DOHH2 (cell line): Measurements from ENCODE around the gene VSNL1.

ENCODE experiments used
- H3F3A ChIP-seq: fragments of 200-600 bp; sonication (generic), shearing (Covaris generic); 2 replicates; pipeline ENCODE4 v1.6.0; 2016; ENCODE audit warnings: antibody characterized with exemption, mild to moderate bottlenecking; ENCODE audit not compliant: control insufficient read depth, insufficient read depth
- H3K27ac ChIP-seq: fragments of 200-600 bp; sonication (generic); 2 replicates; pipeline ENCODE4 v1.5.1; 2014; ENCODE audit warnings: low read depth, mild to moderate bottlenecking, low read length, moderate library complexity
- H3K27me3 ChIP-seq: fragments of 200-600 bp; sonication (generic); 2 replicates; pipeline ENCODE4 v1.6.1; 2014; ENCODE audit warnings: mild to moderate bottlenecking, low read length, mixed read lengths; ENCODE audit not compliant: control insufficient read depth
- H3K36me3 ChIP-seq: fragments of 200-600 bp; sonication (generic); 2 replicates; pipeline ENCODE4 v1.6.1; 2014; ENCODE audit warnings: mild to moderate bottlenecking, low read length, moderate library complexity, mixed read lengths; ENCODE audit not compliant: control insufficient read depth
- H3K4me1 ChIP-seq: fragments of 200-600 bp; sonication (generic); 2 replicates; pipeline ENCODE4 v1.6.1; 2014; ENCODE audit warnings: mild to moderate bottlenecking, low read length, mixed read lengths; ENCODE audit not compliant: control insufficient read depth
- H3K4me2 ChIP-seq: fragments of 200-600 bp; sonication (generic); 2 replicates; pipeline ENCODE4 v1.6.0; 2014; ENCODE audit warnings: mild to moderate bottlenecking, low read length, moderate library complexity
- H3K4me3 ChIP-seq: fragments of 200-600 bp; sonication (generic); 2 replicates; pipeline ENCODE4 v1.5.1; 2014; ENCODE audit warnings: mild to moderate bottlenecking, low read length, mixed read lengths
- H3K79me2 ChIP-seq: fragments of 200-600 bp; sonication (generic); 2 replicates; pipeline ENCODE4 v1.6.1; 2014; ENCODE audit warnings: mild to moderate bottlenecking, low read length, mixed read lengths; ENCODE audit not compliant: control insufficient read depth
- H3K9me2 ChIP-seq: fragments of 200-600 bp; sonication (generic); replicated peaks from 2 replicates; pipeline ENCODE4 v1.6.1; 2014; ENCODE audit warnings: mild to moderate bottlenecking, low read length, mixed read lengths; ENCODE audit not compliant: control insufficient read depth
- H3K9me3 ChIP-seq: fragments of 200-600 bp; sonication (generic); 2 replicates; pipeline ENCODE4 v1.6.1; 2014; ENCODE audit warnings: antibody characterized with exemption, low read length, mixed read lengths; ENCODE audit not compliant: control insufficient read depth, insufficient read depth
- H4K20me1 ChIP-seq: fragments of 200-600 bp; sonication (generic); 2 replicates; pipeline ENCODE4 v1.6.0; 2014; ENCODE audit warnings: low read depth, mild to moderate bottlenecking, antibody characterized with exemption, low read length, moderate library complexity; ENCODE audit not compliant: control insufficient read depth, insufficient read depth
- CTCF ChIP-seq: fragments of 200-600 bp; sonication (generic); IDR thresholded peaks from one replicate; pipeline ENCODE4 v1.5.1; 2014; ENCODE audit warnings: antibody characterized with exemption, mild to moderate bottlenecking, low read depth, low read length; ENCODE audit not compliant: poor library complexity, severe bottlenecking
- EZH2phosphoT487 ChIP-seq: fragments of 200-600 bp; sonication (generic); IDR thresholded peaks from 2 replicates; pipeline ENCODE4 v1.6.1; 2017; ENCODE audit warnings: borderline replicate concordance, mild to moderate bottlenecking, antibody characterized with exemption, low read length, moderate library complexity, mixed read lengths

The VSNL1 gene

GRCh38 chr2:17581831-17582230, 41.3 kb downstream of the VSNL1 start:
- no peak overlapping the region for H3K27ac ChIP-seq
- no peaks in the 10 kb centered on the region for H3K4me1 ChIP-seq
- H3K4me3 ChIP-seq = no peak overlapping the region
- no peak overlapping the region for H3K4me2 ChIP-seq
- H3K27me3 ChIP-seq = no peaks in the 10 kb centered on the region
- TF ChIP-seq CTCF = no peak
- no peak for TF ChIP-seq EZH2phosphoT487
- no peaks in the 10 kb centered on the region for H3K79me2 ChIP-seq
- H4K20me1 ChIP-seq = no peaks in the 10 kb centered on the region
- H3K9me2 ChIP-seq = no peaks in the 10 kb centered on the region
- H3F3A ChIP-seq = no peaks in the 10 kb centered on the region
- no peaks in the 10 kb centered on the region for H3K36me3 ChIP-seq
- no peaks in the 10 kb centered on the region for H3K9me3 ChIP-seq

- no peaks in the 10 kb centered on the region for H4K20me1 ChIP-seq
- no peaks in the 10 kb centered on the region for H3K9me2 ChIP-seq
Observed at GRCh38 chr2:17583166-17583565, 42.7 kb downstream of the VSNL1 start.

GRCh38 chr2:17583646-17584045, 43.1 kb downstream of the VSNL1 start:
- Histone ChIP-seq H3K27ac (no peak overlapping the region), H4K20me1 (no peaks in the 10 kb centered on the region), H3K4me2 (no peak overlapping the region), H3K9me2 (no peaks in the 10 kb centered on the region), H3K4me3 (no peak overlapping the region), H3K4me1 (no peaks in the 10 kb centered on the region), H3K27me3 (no peaks in the 10 kb centered on the region), H3F3A (no peaks in the 10 kb centered on the region), H3K9me3 (no peaks in the 10 kb centered on the region), H3K79me2 (no peaks in the 10 kb centered on the region), H3K36me3 (no peaks in the 10 kb centered on the region)
- no peak for TF ChIP-seq CTCF
- TF ChIP-seq EZH2phosphoT487 = no peak

More at GRCh38 chr2:17583166-17583565, 42.7 kb downstream of the VSNL1 start:
- H3K9me3 ChIP-seq = no peaks in the 10 kb centered on the region
- H3K27ac ChIP-seq = no peak overlapping the region
- H3K4me1 ChIP-seq = no peaks in the 10 kb centered on the region
- TF ChIP-seq EZH2phosphoT487 = no peak
- no peak for TF ChIP-seq CTCF
- H3K4me2 ChIP-seq = no peak overlapping the region
- no peaks in the 10 kb centered on the region for H3K27me3 ChIP-seq
- H3K79me2 ChIP-seq = no peaks in the 10 kb centered on the region
- H3K36me3 ChIP-seq = no peaks in the 10 kb centered on the region
- no peaks in the 10 kb centered on the region for H3F3A ChIP-seq
- H3K4me3 ChIP-seq = no peak overlapping the region

GRCh38 chr2:17584689-17585088, 44.2 kb downstream of the VSNL1 start:
- Histone ChIP-seq H3K27ac (no peak overlapping the region), H3K4me3 (no peak overlapping the region), H3K79me2 (no peaks in the 10 kb centered on the region), H3F3A (no peaks in the 10 kb centered on the region), H3K4me1 (no peaks in the 10 kb centered on the region), H3K27me3 (no peaks in the 10 kb centered on the region), H3K4me2 (no peak overlapping the region), H3K9me2 (no peaks in the 10 kb centered on the region), H3K9me3 (no peaks in the 10 kb centered on the region), H3K36me3 (no peaks in the 10 kb centered on the region), H4K20me1 (no peaks in the 10 kb centered on the region)
- TF ChIP-seq EZH2phosphoT487 (no peak), CTCF (no peak)
